Activated T-cell treated with anti-CD3 and anti-CD28 coated beads, Interleukin-2, amount 50 U/mL, for 72 hours (primary cell): ENCODE results near the gene COG3. TPM values are rescaled to one million over a fixed set of nuclear protein-coding genes. Genes with fewer than 3 reads are reported as not detected.

ENCODE experiments used
- ATAC-seq, 2 donors: fragments of 150-1000 bp; cut with Tn5 transposase; replicated peaks in 1 of 2; 2 replicates each; pipeline ENCODE4 v1.10.0; 2021; ENCODE audit warnings: moderate library complexity in 2 of 2, mild to moderate bottlenecking in 1 of 2
- DNase-seq, 2 donors: peaks; one replicate each; pipeline ENCODE4 v3.0.0; 2021 to 2022; ENCODE audit warnings: mixed read lengths in 1 of 2
- H3K27ac Mint-ChIP-seq: one replicate; pipeline ENCODE4 v1.8.0; 2022; ENCODE audit warnings: mild to moderate bottlenecking, moderate library complexity, mixed read lengths
- H3K27me3 Mint-ChIP-seq: one replicate; pipeline ENCODE4 v1.8.0; 2022; ENCODE audit warnings: low read depth, mixed read lengths
- H3K36me3 Mint-ChIP-seq, 2 donors: one replicate each; pipeline ENCODE4 v1.8.0; 2022; ENCODE audit warnings: mixed read lengths in 2 of 2, mild to moderate bottlenecking in 1 of 2; ENCODE audit not compliant: insufficient read depth in 2 of 2
- H3K4me1 Mint-ChIP-seq: one replicate; pipeline ENCODE4 v1.8.0; 2022; ENCODE audit warnings: low read depth, mixed read lengths
- H3K4me3 Mint-ChIP-seq, 2 donors: one replicate each; pipeline ENCODE4 v1.8.0; 2022; ENCODE audit warnings: mild to moderate bottlenecking in 2 of 2, mixed read lengths in 2 of 2, moderate library complexity in 2 of 2
- H3K9me3 Mint-ChIP-seq, 2 donors: one replicate each; pipeline ENCODE4 v1.8.0; 2022; ENCODE audit warnings: mixed read lengths in 2 of 2
- total RNA-seq, 2 donors: library from RNA; stranded (reverse); gene quantifications; one replicate each; pipeline ENCODE4 v1.2.3, GENCODE V29; 2022

The COG3 gene
- total RNA-seq, 2 donors from 2014 or later: 28.0 to 29.8 TPM

GRCh38 chr13:45456196-45456972 is 8.4 kb upstream of the COG3 start:
- Mint-ChIP-seq H3K4me1 (peaks cover 2% of the 10 kb centered on the region), H3K4me3 (no peak overlapping the region), H3K36me3 (peaks cover 14 to 17% of the 10 kb centered on the region in 2 donors), H3K27me3 (no peaks in the 10 kb centered on the region), H3K27ac (no peak overlapping the region), H3K9me3 (peaks cover 11 to 16% of the 10 kb centered on the region in 2 donors)
- DNase-seq (no peak), ATAC-seq (no peak)

GRCh38 chr13:45464141-45464686 is 525 bp upstream of the COG3 start:
- peak overlapping the region; percentile 93 to 98 for H3K4me3 Mint-ChIP-seq
- peaks cover 59% of the 10 kb centered on the region for H3K4me1 Mint-ChIP-seq
- H3K27ac Mint-ChIP-seq: peak overlapping the region; percentile 97
- no peak for ATAC-seq
- H3K9me3 Mint-ChIP-seq: peaks cover 2 to 4% of the 10 kb centered on the region in 2 donors
- DNase-seq: peak in 1 of 2 donors; percentile 7
- H3K36me3 Mint-ChIP-seq: peaks cover 2 to 12% of the 10 kb centered on the region in 2 donors
- no peaks in the 10 kb centered on the region for H3K27me3 Mint-ChIP-seq

DNA sequence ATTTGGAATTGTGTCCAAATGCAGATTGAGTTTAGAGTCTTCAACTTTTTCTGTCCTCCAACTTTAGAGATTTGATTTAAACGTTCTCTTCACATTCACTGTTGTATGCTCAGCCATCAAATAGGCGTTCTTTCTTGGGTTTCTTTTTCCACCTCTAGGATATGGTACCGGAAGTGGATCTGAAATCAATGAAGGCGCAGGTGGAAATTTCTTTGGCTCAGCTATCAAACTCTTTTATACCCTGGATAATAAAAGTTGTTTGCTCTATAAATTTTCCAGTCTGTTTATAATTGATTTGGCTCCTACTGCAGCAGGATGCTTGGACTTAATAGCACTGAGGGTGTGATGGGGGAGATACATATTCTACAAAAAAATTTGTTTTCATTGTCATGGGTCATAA is 1.6 kb downstream of the COG3 start:
- H3K27me3 Mint-ChIP-seq: no peaks in the 10 kb centered on the region
- ATAC-seq (no peak), DNase-seq (no peak)
- no peaks in the 10 kb centered on the region for H3K9me3 Mint-ChIP-seq
- peak overlapping the region; percentile 97 for H3K27ac Mint-ChIP-seq
- H3K36me3 Mint-ChIP-seq: peaks cover 2 to 8% of the 10 kb centered on the region in 2 donors
- peaks cover 69% of the 10 kb centered on the region for H3K4me1 Mint-ChIP-seq
- peak overlapping the region; percentile 93 to 98 for H3K4me3 Mint-ChIP-seq

GRCh38 chr13:45468635-45469034 is 3.9 kb downstream of the COG3 start:
- Mint-ChIP-seq H3K4me1 (peaks cover 76% of the 10 kb centered on the region), H3K36me3 (peaks cover 10 to 16% of the 10 kb centered on the region in 2 donors), H3K27ac (no peak overlapping the region), H3K4me3 (no peak overlapping the region), H3K27me3 (no peaks in the 10 kb centered on the region), H3K9me3 (peaks cover 0 to 2% of the 10 kb centered on the region in 2 donors)
- no peak for DNase-seq
- no peak for ATAC-seq

GRCh38 chr13:45472171-45472705 is 7.5 kb downstream of the COG3 start:
- ATAC-seq: no peak
- peak overlapping the region in 1 of 2 donors; percentile 60 for H3K4me3 Mint-ChIP-seq
- peak overlapping the region; percentile 44 for H3K27ac Mint-ChIP-seq
- peaks cover 10 to 11% of the 10 kb centered on the region in 2 donors for H3K36me3 Mint-ChIP-seq
- peaks cover 61% of the 10 kb centered on the region for H3K4me1 Mint-ChIP-seq
- peaks cover 0 to 2% of the 10 kb centered on the region in 2 donors for H3K9me3 Mint-ChIP-seq
- no peaks in the 10 kb centered on the region for H3K27me3 Mint-ChIP-seq
- no peak for DNase-seq

DNA sequence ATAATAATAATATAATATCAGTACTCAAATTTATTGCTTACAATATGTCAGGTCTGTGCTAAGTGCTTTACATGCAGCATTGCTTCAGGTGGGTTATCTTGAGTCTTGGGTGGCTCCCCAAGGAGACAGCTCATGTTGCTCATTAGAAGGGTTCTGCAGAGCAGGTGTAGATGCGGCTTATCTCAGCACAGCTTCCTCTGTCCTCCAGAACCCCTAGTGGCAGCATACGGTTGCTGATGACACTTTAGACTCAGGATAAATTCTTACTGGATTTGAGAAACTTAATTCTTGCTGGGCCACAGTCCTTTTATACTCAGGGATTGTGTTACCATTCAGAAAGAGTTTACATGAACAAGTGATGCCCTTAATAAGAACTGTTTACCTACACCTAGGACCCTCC is 8.9 kb downstream of the COG3 start:
- Mint-ChIP-seq H3K9me3 (peaks cover 0 to 2% of the 10 kb centered on the region in 2 donors), H3K4me3 (no peak overlapping the region), H3K4me1 (peaks cover 48% of the 10 kb centered on the region), H3K36me3 (peaks cover 9 to 10% of the 10 kb centered on the region in 2 donors), H3K27ac (no peak overlapping the region), H3K27me3 (no peaks in the 10 kb centered on the region)
- DNase-seq (no peak), ATAC-seq (peak; percentile 34 to 65)

DNA sequence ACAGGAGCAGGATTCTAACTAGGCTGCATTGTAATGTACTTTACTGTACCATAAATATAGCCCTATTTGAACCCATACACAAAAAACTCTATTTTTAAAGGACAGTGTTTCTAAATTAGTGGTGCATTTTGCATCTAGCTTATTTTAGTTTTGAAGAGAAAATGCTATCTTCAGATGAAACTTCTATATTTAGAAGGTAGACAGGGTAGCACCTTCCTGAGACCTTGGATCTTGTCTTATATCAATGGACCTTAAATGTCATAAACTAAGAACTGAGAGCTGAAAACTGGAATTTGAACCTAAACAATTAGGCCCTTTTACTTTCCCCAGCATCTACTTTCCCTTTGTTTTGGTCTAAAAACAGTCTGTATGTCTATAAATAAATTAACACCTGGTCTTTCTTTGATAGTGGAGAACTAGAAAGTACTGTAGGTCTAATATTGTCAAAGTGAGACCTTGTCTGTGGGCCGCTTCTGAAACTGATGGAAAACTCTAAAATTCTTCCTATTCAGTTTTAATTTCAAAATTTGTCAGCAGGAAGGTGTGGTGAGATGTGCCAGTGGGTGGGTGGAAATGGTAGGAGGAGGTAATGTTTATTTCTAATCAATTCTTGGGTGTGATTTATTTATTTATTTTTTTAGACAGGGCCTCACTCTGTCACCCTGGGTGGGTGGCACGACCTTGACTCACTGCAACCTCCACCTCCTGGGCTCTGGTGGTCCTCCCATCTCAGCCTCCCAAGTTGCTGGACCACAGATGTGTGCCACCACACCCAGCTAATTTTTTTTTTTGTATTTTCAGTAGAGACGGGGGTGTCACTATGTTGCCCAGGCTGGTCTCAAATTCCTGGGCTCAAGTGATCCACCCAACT is 10.1 kb downstream of the COG3 start:
- peaks cover 36% of the 10 kb centered on the region for H3K4me1 Mint-ChIP-seq
- ATAC-seq (no peak), DNase-seq (no peak)
- H3K4me3 Mint-ChIP-seq: peak overlapping the region in 1 of 2 donors; percentile 51
- H3K36me3 Mint-ChIP-seq: peaks cover 10 to 13% of the 10 kb centered on the region in 2 donors
- peak overlapping the region; percentile 70 for H3K27ac Mint-ChIP-seq
- H3K9me3 Mint-ChIP-seq: peaks cover 0 to 2% of the 10 kb centered on the region in 2 donors
- no peaks in the 10 kb centered on the region for H3K27me3 Mint-ChIP-seq

DNA sequence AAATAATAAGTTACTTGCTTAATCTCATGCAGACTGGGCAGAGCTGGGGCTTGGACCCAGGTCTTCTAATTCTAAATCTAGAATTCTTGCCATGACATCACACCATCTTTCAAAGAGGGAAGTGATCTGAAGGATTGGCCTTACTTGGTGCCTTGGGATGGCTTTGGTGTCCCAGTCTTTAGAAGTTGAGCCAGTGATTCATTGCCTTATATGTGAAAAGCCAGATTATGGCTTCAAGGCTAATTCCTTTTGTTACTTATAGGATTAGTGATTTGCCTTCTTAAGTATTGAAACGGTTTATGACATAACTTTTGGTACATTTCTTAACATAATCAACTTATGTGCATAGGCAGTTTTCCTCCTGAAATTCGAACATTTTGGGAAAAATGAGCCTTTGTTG is 14.9 kb downstream of the COG3 start:
- no peak for DNase-seq
- H3K9me3 Mint-ChIP-seq: no peaks in the 10 kb centered on the region
- no peak for ATAC-seq
- H3K4me3 Mint-ChIP-seq: no peak overlapping the region
- no peaks in the 10 kb centered on the region for H3K27me3 Mint-ChIP-seq
- no peak overlapping the region for H3K27ac Mint-ChIP-seq
- H3K36me3 Mint-ChIP-seq: peaks cover 0 to 17% of the 10 kb centered on the region in 2 donors
- H3K4me1 Mint-ChIP-seq: peaks cover 11% of the 10 kb centered on the region

DNA sequence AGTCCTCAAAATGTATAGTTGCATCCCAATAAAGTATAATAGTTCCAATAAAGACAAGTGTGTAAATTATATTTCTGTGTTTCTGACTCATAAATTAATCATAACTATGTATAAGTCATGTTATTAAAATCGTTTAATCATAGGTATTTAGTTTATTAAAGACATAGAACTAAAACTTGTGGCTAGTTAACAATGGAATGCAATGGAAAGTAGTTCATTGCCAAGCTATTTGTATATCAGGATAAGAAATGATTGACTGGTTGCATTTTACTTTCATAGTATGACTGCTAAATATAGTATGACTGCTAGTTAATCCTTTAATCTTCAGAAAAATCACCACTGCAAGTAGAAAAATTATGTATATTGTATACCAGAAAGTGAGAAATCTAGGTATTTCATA is 16.9 kb downstream of the COG3 start:
- DNase-seq: no peak
- Mint-ChIP-seq H3K4me3 (no peak overlapping the region), H3K36me3 (peaks cover 2 to 21% of the 10 kb centered on the region in 2 donors), H3K27me3 (no peaks in the 10 kb centered on the region), H3K4me1 (peaks cover 5% of the 10 kb centered on the region), H3K27ac (no peak overlapping the region), H3K9me3 (no peaks in the 10 kb centered on the region)
- ATAC-seq: no peak

DNA sequence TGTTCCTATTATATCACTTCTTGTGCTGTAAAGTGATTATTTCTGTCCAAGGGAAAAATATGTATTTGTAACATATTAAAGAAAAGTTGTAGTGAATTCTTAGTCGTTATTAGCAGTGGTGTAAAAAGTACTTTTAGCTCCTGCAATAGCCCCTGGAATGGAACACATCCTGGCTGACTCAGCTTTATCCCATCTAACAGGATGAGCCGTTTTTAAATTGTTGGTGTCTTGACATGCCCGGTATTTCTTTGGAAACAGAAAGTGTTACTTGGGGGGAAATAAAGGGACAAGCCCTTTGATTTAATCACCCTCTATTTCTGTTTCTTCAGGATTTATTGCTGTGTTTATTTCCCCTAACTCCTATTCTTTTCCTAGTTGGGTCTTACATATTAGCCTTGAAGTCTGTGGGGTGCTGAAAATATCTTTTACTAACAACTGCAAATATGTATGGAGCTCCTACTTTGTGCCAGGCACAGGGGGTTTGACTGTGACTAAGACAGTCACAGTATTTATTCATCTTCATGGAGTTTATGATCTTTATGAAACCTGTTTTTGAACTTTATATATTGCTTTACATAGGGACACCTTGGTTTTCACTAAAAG is 17.9 kb downstream of the COG3 start:
- no peak for ATAC-seq
- Mint-ChIP-seq H3K27ac (peak overlapping the region; percentile 65), H3K4me1 (peaks cover 5% of the 10 kb centered on the region), H3K4me3 (no peak overlapping the region), H3K27me3 (no peaks in the 10 kb centered on the region), H3K9me3 (no peaks in the 10 kb centered on the region), H3K36me3 (peaks cover 4 to 25% of the 10 kb centered on the region in 2 donors)
- no peak for DNase-seq

DNA sequence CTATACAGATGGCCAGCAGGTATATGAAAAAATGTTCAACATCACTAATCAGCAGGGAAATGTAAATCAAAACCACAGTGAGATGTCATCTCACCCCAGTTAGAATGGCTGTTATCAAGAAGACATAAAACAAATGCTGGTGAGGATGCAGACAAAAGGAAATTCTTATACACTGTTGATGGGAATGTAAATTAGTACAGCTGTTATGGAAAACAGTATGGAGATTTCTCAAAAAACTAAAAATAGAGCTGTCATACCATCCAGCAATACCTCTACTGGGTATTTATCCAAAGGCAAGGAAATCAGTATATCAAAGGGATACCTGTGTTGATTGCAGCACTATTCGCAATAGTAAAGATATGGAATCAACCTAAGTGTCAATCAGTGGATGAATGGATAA is 22.9 kb downstream of the COG3 start:
- H3K27ac Mint-ChIP-seq: peak overlapping the region; percentile 14
- H3K4me1 Mint-ChIP-seq: peaks cover 4% of the 10 kb centered on the region
- H3K27me3 Mint-ChIP-seq: no peaks in the 10 kb centered on the region
- no peak overlapping the region for H3K4me3 Mint-ChIP-seq
- peaks cover 4 to 22% of the 10 kb centered on the region in 2 donors for H3K36me3 Mint-ChIP-seq
- H3K9me3 Mint-ChIP-seq: no peaks in the 10 kb centered on the region
- no peak for ATAC-seq
- DNase-seq: no peak

DNA sequence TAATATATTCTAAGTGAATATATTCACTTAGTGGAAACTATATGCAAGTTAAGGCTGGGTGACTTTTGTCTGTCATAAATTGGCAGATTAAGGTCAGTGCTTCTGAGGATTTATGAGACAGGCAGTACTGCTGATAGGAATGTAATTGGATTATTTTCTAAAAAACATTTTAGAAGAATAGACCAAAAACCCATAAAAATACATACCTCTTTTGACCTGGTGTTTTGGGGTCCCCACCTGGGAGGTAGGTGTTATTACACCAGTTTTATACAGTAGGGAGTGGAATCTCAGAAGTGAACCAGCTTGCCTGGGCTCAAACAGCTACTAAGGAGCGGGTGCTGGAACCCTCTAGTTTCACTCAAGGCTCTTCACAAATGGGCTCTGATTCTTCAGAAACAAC is 25.3 kb downstream of the COG3 start:
- H3K27me3 Mint-ChIP-seq: no peaks in the 10 kb centered on the region
- peak; percentile 62 to 63 for ATAC-seq
- DNase-seq: no peak
- H3K36me3 Mint-ChIP-seq: peaks cover 4 to 12% of the 10 kb centered on the region in 2 donors
- H3K4me1 Mint-ChIP-seq: peaks cover 4% of the 10 kb centered on the region
- no peak overlapping the region for H3K4me3 Mint-ChIP-seq
- no peak overlapping the region for H3K27ac Mint-ChIP-seq
- no peaks in the 10 kb centered on the region for H3K9me3 Mint-ChIP-seq
